HCT116 (cell line): ENCODE results near the gene SRSF2. TPM values are rescaled to one million over a fixed set of nuclear protein-coding genes. Genes with fewer than 3 reads are reported as not detected.

ENCODE experiments used
- ATAC-seq: fragments of 200-7000 bp; cut with Tn5 transposase; 2 replicates; pipeline ENCODE4 v1.9.1; 2020; ENCODE audit warnings: mild to moderate bottlenecking, moderate library complexity
- BruUV-seq: library from RNA; stranded (reverse); fragments of 400-500 nt; replicated peaks from 2 replicates; lab custom pipeline; 2021; lab: Mats Ljungman, UMichigan
- CTCF ChIA-PET: fragments of 300-600 bp; sonication (Branson Sonifier 250); formaldehyde crosslinking; loops from one replicate; lab custom pipeline; 2021; ENCODE audit warnings: antibody characterized with exemption; lab: Charles Lee
- POLR2A ChIA-PET: fragments of 300-600, 350-600 bp; sonication (Branson Sonifier 250); formaldehyde crosslinking; loops from one replicate; lab custom pipeline; 2021; ENCODE audit warnings: antibody characterized with exemption; lab: Charles Lee
- RAD21 ChIA-PET, 2 experiments: fragments of 300-600 bp; sonication (Branson Sonifier 250); formaldehyde crosslinking; loops; one replicate each; lab custom pipeline; 2023; ENCODE audit warnings: low total read pairs in 2 of 2; ENCODE audit not compliant: uncharacterized antibody in 2 of 2, unreplicated experiment in 2 of 2, low non-redundant PET in 1 of 2; lab: Charles Lee
- DNase-seq: peaks from one replicate; pipeline ENCODE4 v3.0.0-alpha.2; 2010; ENCODE audit warnings: low read depth, low spot score
- H2AFZ ChIP-seq: fragments of 200-600 bp; shearing (Covaris generic), sonication (generic); 2 replicates; pipeline ENCODE4 v1.6.1; 2017; ENCODE audit warnings: low read depth, mixed run types, mixed read lengths, antibody characterized with exemption, low read length; ENCODE audit not compliant: poor library complexity, severe bottlenecking
- H3K27ac ChIP-seq: 2 replicates; pipeline ENCODE4 v1.5.1; 2012; ENCODE audit warnings: low read depth, low read length
- H3K27me3 ChIP-seq: fragments of 200-600 bp; sonication (generic); 2 replicates; pipeline ENCODE4 v1.6.1; 2016; ENCODE audit warnings: mixed run types, low read length, mixed read lengths; ENCODE audit not compliant: insufficient read depth
- H3K36me3 ChIP-seq, 2 experiments: fragments of 200-500 bp in 1 of 2; fragments of 200-600 bp in 1 of 2; sonication (Bioruptor generic) in 1 of 2; sonication (generic) in 1 of 2; 2 replicates each; pipeline versions ENCODE4 v1.5.1 to v1.6.1; 2014 to 2016; ENCODE audit warnings: low read length in 2 of 2, inconsistent platforms in 1 of 2, mixed read lengths in 1 of 2, mixed run types in 1 of 2; ENCODE audit not compliant: insufficient read depth in 2 of 2, control insufficient read depth in 1 of 2
- H3K4me1 ChIP-seq, 2 experiments: fragments of 200-600 bp in 1 of 2; sonication (generic) in 1 of 2; 2 replicates each; pipeline versions ENCODE4 v1.5.1 to v1.6.1; 2012 to 2017; ENCODE audit warnings: low read length in 2 of 2, inconsistent platforms in 1 of 2, mild to moderate bottlenecking in 1 of 2, mixed read lengths in 1 of 2, mixed run types in 1 of 2, moderate library complexity in 1 of 2; ENCODE audit not compliant: insufficient read depth in 2 of 2, control insufficient read depth in 1 of 2
- H3K4me2 ChIP-seq: fragments of 200-600 bp; sonication (generic); 2 replicates; pipeline ENCODE4 v1.6.1; 2017; ENCODE audit warnings: mixed run types, low read length, mixed read lengths
- H3K4me3 ChIP-seq, 2 experiments: fragments of 200-600 bp in 1 of 2; sonication (generic) in 1 of 2; replicated peaks in 1 of 2; 2 replicates each; pipeline ENCODE4 v1.5.1; 2011 to 2016; ENCODE audit warnings: low read length in 2 of 2, control low read depth in 1 of 2, low read depth in 1 of 2, mild to moderate bottlenecking in 1 of 2, mixed read lengths in 1 of 2, mixed run types in 1 of 2
- H3K79me2 ChIP-seq: fragments of 200-600 bp; sonication (generic); 2 replicates; pipeline ENCODE4 v1.6.1; 2017; ENCODE audit warnings: mild to moderate bottlenecking, mixed run types, low read length, moderate library complexity, mixed read lengths; ENCODE audit not compliant: insufficient read depth
- H3K9ac ChIP-seq: fragments of 200-600 bp; sonication (generic); 2 replicates; pipeline ENCODE4 v1.6.1; 2016; ENCODE audit warnings: low read length, mixed read lengths
- H3K9me2 ChIP-seq: fragments of 200-600 bp; sonication (generic), shearing (Covaris generic); 2 replicates; pipeline ENCODE4 v1.6.1; 2017; ENCODE audit warnings: mixed run types, mild to moderate bottlenecking, moderate library complexity; ENCODE audit not compliant: insufficient read depth
- H3K9me3 ChIP-seq, 2 experiments: fragments of 200-500 bp in 1 of 2; fragments of 200-600 bp in 1 of 2; sonication (Bioruptor generic) in 1 of 2; sonication (generic) in 1 of 2; 2 replicates each; pipeline ENCODE4 v1.6.1; 2014 to 2017; ENCODE audit warnings: low read length in 2 of 2, mixed read lengths in 2 of 2, inconsistent platforms in 1 of 2, low read depth in 1 of 2, mild to moderate bottlenecking in 1 of 2, mixed run types in 1 of 2, moderate library complexity in 1 of 2; ENCODE audit not compliant: control insufficient read depth in 1 of 2, insufficient read depth in 1 of 2
- H4K20me1 ChIP-seq: fragments of 200-600 bp; sonication (generic), shearing (Covaris generic); 2 replicates; pipeline ENCODE4 v1.6.1; 2017; ENCODE audit warnings: mixed run types, mild to moderate bottlenecking, moderate library complexity; ENCODE audit not compliant: insufficient read depth
- CBX3 ChIP-seq: IDR thresholded peaks from 2 replicates; pipeline ENCODE4 v1.6.1; 2012; ENCODE audit warnings: low read depth
- CEBPB ChIP-seq: IDR thresholded peaks from 2 replicates; pipeline ENCODE4 v1.6.1; 2012; ENCODE audit warnings: low read depth
- CTCF ChIP-seq, 3 experiments: fragments of 200-600 bp in 1 of 3; sonication (generic) in 1 of 3; IDR thresholded peaks in 2 of 3; conservative IDR thresholded peaks in 1 of 3; 2 replicates each; pipeline ENCODE4 v1.5.1; 2012 to 2017; ENCODE audit warnings: low read depth in 2 of 3, low read length in 2 of 3, antibody characterized with exemption in 1 of 3, borderline replicate concordance in 1 of 3, control low read depth in 1 of 3, mild to moderate bottlenecking in 1 of 3, mixed read lengths in 1 of 3, mixed run types in 1 of 3, moderate library complexity in 1 of 3; ENCODE audit not compliant: insufficient read depth in 1 of 3
- ELF1 ChIP-seq: IDR thresholded peaks from 2 replicates; pipeline ENCODE4 v1.6.1; 2012; ENCODE audit warnings: low read depth, borderline replicate concordance
- EZH2 ChIP-seq: fragments of 200-600 bp; sonication (generic); IDR thresholded peaks from 2 replicates; pipeline ENCODE4 v1.6.1; 2017; ENCODE audit warnings: antibody characterized with exemption, mixed run types
- EZH2phosphoT487 ChIP-seq: fragments of 200-600 bp; IDR thresholded peaks from 2 replicates; pipeline ENCODE4 v1.6.1; 2018; ENCODE audit warnings: antibody characterized with exemption, borderline replicate concordance
- FOSL1 ChIP-seq: IDR thresholded peaks from 2 replicates; pipeline ENCODE4 v1.6.1; 2012; ENCODE audit warnings: low read depth
- JUND ChIP-seq: IDR thresholded peaks from 2 replicates; pipeline ENCODE4 v1.6.1; 2012
- POLR2A ChIP-seq: IDR thresholded peaks from 2 replicates; pipeline ENCODE4 v1.7.0; 2011; ENCODE audit warnings: borderline replicate concordance; ENCODE audit not compliant: insufficient read depth, insufficient read length; ENCODE audit errors: extremely low read depth
- POLR2AphosphoS5 ChIP-seq: IDR thresholded peaks from 2 replicates; pipeline ENCODE4 v1.6.1; 2011; ENCODE audit warnings: mild to moderate bottlenecking, low read depth, low read length, moderate library complexity
- SIN3A ChIP-seq: IDR thresholded peaks from 2 replicates; pipeline ENCODE4 v1.6.1; 2012; ENCODE audit warnings: low read depth
- SP1 ChIP-seq: IDR thresholded peaks from 2 replicates; pipeline ENCODE4 v1.6.1; 2012; ENCODE audit warnings: low read depth
- SRF ChIP-seq: IDR thresholded peaks from 2 replicates; pipeline ENCODE4 v1.6.1; 2012; ENCODE audit warnings: low read depth
- TCF7L2 ChIP-seq: IDR thresholded peaks from 2 replicates; pipeline ENCODE4 v1.7.0; 2011; ENCODE audit warnings: borderline replicate concordance, inconsistent platforms; ENCODE audit not compliant: insufficient read depth, insufficient read length; ENCODE audit errors: extremely low read depth
- ZFX ChIP-seq: fragments of 450-650 bp; IDR thresholded peaks from 2 replicates; pipeline ENCODE4 v1.6.1; 2017
- ZNF274 ChIP-seq: fragments of 200-500 bp; sonication (Bioruptor generic); IDR thresholded peaks from 2 replicates; pipeline ENCODE4 v1.6.1; 2014; ENCODE audit warnings: mild to moderate bottlenecking, low read depth, low read length, inconsistent platforms
- intact Hi-C: fragments of 100-400 bp; cut with micrococcal nuclease; formaldehyde crosslinking; loops from 2 replicates; pipeline ENCODE4 v1.10.0; 2022
- total RNA-seq: library from RNA; stranded (reverse); gene quantifications from one replicate; pipeline ENCODE4 v1.2.1, GENCODE V29; 2021; ENCODE audit not compliant: unreplicated experiment
- TF ChIP-seq, protein P1 (sequence below): IDR thresholded peaks from 2 replicates; pipeline ENCODE4 v1.6.1; 2012
- TF ChIP-seq, protein P2 (sequence below): IDR thresholded peaks from 2 replicates; pipeline ENCODE4 v1.6.1; 2012
- TF ChIP-seq, protein P3 (sequence below): IDR thresholded peaks from 2 replicates; pipeline ENCODE4 v1.6.1; 2012; ENCODE audit warnings: low read depth
- TF ChIP-seq, protein P4 (sequence below): IDR thresholded peaks from 2 replicates; pipeline ENCODE4 v1.6.1; 2011; ENCODE audit warnings: mild to moderate bottlenecking, low read length, moderate library complexity; ENCODE audit not compliant: insufficient replicate concordance; ENCODE audit errors: extremely low read depth

The SRSF2 gene
- total RNA-seq, 1 experiment from 2014 or later = 422 TPM

DNA sequence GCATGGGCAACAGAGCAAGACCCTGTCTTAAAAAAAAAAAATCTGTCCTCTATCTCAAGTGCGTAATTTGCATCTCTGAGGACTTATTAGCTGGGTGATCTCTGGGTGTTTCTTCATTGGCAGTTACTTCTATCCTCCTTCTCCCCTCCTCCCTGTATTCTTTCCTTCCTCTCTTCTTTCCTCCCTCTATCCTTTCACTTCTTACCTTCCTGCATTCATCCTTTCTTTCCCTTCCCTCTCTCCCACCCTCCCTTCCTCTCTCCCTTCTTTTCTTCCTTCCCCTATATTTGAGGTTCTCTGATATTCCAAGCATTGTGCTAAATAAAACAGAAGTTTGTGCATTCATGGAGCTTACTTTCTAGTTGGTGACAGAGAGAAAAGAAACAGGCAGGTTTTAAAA, 11.5 kb upstream of the SRSF2 start:
- Histone ChIP-seq H3K9me2 (no peaks in the 10 kb centered on the region), H3K9ac (no peak overlapping the region), H3K27ac (no peak overlapping the region), H3K9me3 (peaks cover 0 to 2% of the 10 kb centered on the region in 2 experiments; a peak in 1 of 4 replicates), H2AFZ (no peak overlapping the region), H3K79me2 (no peaks in the 10 kb centered on the region), H3K36me3 (peaks cover 0 to 24% of the 10 kb centered on the region in 2 experiments; a peak in 1 of 4 replicates), H3K4me1 (peaks cover 3 to 20% of the 10 kb centered on the region in 2 experiments; a peak in 3 of 4 replicates), H4K20me1 (no peaks in the 10 kb centered on the region), H3K4me3 (no peak overlapping the region), H3K27me3 (no peaks in the 10 kb centered on the region), H3K4me2 (no peak overlapping the region)
- POLR2A ChIA-PET = interaction anchor here (1.3 kb wide), 1 partner anchor 11 kb away, joined by 6 read pairs; the partner anchor contains the start of genes MFSD11 and SRSF2
- TF ChIP-seq CBX3 (no peak), FOSL1 (no peak), POLR2A (no peak), SRF (no peak), SIN3A (no peak), ZFX (no peak), CEBPB (no peak), ELF1 (no peak), TCF7L2 (no peak), SP1 (no peak), CTCF (IDR thresholded peaks at IDR 0.05 in 2 of 3, conservative IDR thresholded peaks at IDR 0.05 in 1 of 3; ENCODE audit: borderline replicate concordance in 1 of 3, insufficient read depth in 1 of 3, low read depth in 2 of 3, low read length in 2 of 3) (no peak), POLR2AphosphoS5 (no peak), JUND (no peak), EZH2phosphoT487 (no peak), EZH2 (no peak), ZNF274 (no peak)
- TF ChIP-seq, protein P1, sequence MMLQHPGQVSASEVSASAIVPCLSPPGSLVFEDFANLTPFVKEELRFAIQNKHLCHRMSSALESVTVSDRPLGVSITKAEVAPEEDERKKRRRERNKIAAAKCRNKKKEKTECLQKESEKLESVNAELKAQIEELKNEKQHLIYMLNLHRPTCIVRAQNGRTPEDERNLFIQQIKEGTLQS = no peak
- TF ChIP-seq, protein P2, sequence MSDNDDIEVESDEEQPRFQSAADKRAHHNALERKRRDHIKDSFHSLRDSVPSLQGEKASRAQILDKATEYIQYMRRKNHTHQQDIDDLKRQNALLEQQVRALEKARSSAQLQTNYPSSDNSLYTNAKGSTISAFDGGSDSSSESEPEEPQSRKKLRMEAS = no peak
- TF ChIP-seq, protein P3, sequence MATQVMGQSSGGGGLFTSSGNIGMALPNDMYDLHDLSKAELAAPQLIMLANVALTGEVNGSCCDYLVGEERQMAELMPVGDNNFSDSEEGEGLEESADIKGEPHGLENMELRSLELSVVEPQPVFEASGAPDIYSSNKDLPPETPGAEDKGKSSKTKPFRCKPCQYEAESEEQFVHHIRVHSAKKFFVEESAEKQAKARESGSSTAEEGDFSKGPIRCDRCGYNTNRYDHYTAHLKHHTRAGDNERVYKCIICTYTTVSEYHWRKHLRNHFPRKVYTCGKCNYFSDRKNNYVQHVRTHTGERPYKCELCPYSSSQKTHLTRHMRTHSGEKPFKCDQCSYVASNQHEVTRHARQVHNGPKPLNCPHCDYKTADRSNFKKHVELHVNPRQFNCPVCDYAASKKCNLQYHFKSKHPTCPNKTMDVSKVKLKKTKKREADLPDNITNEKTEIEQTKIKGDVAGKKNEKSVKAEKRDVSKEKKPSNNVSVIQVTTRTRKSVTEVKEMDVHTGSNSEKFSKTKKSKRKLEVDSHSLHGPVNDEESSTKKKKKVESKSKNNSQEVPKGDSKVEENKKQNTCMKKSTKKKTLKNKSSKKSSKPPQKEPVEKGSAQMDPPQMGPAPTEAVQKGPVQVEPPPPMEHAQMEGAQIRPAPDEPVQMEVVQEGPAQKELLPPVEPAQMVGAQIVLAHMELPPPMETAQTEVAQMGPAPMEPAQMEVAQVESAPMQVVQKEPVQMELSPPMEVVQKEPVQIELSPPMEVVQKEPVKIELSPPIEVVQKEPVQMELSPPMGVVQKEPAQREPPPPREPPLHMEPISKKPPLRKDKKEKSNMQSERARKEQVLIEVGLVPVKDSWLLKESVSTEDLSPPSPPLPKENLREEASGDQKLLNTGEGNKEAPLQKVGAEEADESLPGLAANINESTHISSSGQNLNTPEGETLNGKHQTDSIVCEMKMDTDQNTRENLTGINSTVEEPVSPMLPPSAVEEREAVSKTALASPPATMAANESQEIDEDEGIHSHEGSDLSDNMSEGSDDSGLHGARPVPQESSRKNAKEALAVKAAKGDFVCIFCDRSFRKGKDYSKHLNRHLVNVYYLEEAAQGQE = no peak
- TF ChIP-seq, protein P4, sequence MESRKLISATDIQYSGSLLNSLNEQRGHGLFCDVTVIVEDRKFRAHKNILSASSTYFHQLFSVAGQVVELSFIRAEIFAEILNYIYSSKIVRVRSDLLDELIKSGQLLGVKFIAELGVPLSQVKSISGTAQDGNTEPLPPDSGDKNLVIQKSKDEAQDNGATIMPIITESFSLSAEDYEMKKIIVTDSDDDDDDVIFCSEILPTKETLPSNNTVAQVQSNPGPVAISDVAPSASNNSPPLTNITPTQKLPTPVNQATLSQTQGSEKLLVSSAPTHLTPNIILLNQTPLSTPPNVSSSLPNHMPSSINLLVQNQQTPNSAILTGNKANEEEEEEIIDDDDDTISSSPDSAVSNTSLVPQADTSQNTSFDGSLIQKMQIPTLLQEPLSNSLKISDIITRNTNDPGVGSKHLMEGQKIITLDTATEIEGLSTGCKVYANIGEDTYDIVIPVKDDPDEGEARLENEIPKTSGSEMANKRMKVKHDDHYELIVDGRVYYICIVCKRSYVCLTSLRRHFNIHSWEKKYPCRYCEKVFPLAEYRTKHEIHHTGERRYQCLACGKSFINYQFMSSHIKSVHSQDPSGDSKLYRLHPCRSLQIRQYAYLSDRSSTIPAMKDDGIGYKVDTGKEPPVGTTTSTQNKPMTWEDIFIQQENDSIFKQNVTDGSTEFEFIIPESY = no peak
- DNase-seq (no peak), ATAC-seq (no peak)
- RAD21 ChIA-PET = no interaction called here
- no TSS peak for BruUV-seq
- CTCF ChIA-PET = no interaction called here
- intact Hi-C loops = no loop called here
